BLaER1 treated with 17β-estradiol and CSF1 and Interleukin-3, amounts not matched to agents 10 nM and 100 nM (cell line): ENCODE data around the gene PRL.

Source experiments
- H3K27ac ChIP-seq, 11 experiments: shearing (Covaris generic); formaldehyde crosslinking; 2 replicates each; pipeline ENCODE4 v1.8.1; 2022
- H3K27me3 ChIP-seq, 11 experiments: shearing (Covaris generic); formaldehyde crosslinking; 2 replicates each; pipeline ENCODE4 v1.8.1; 2022
- H3K36me3 ChIP-seq, 11 experiments: shearing (Covaris generic); formaldehyde crosslinking; 2 replicates each; pipeline ENCODE4 v1.8.1; 2022
- H3K4me1 ChIP-seq, 10 experiments: shearing (Covaris generic); formaldehyde crosslinking; 2 replicates each; pipeline ENCODE4 v1.8.1; 2022
- H3K4me2 ChIP-seq, 11 experiments: shearing (Covaris generic); formaldehyde crosslinking; 2 replicates each; pipeline ENCODE4 v1.8.1; 2022
- H3K4me3 ChIP-seq, 10 experiments: shearing (Covaris generic); formaldehyde crosslinking; 2 replicates each; pipeline ENCODE4 v1.8.1; 2022
- H3K9ac ChIP-seq, 11 experiments: shearing (Covaris generic); formaldehyde crosslinking; 2 replicates each; pipeline ENCODE4 v1.8.1; 2022
- H3K9me3 ChIP-seq, 11 experiments: shearing (Covaris generic); formaldehyde crosslinking; replicated peaks in 1 of 11; 2 replicates each; pipeline ENCODE4 v1.8.1; 2022
- H4K20me1 ChIP-seq, 11 experiments: shearing (Covaris generic); formaldehyde crosslinking; 2 replicates each; pipeline ENCODE4 v1.8.1; 2022
- Cebpa-rat ChIP-seq, 11 experiments: shearing (Covaris generic); IDR thresholded peaks; 2 replicates each; pipeline ENCODE4 v1.8.1; 2022

PRL gene

DNA sequence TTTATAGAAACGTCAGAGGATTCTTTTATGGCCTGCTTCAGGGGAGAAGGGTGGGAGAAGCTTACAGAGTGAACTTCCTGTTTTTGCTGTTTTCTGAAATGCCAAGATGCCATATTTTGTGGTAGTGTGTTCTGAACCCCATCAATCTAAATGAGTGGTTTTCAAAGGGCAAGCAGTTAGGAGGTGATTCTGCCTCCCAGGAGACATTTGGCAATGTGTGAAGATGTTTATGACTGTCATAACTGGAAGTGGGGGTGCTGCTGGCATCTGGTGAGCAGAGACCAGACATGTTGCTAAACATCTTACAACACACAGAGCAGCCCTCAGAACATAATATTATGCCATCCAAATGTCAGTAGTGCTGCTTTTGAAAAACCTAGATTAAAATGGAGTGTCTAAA lies 6.0 kb upstream of the PRL start:
- H3K4me3 ChIP-seq: no peak overlapping the region
- no peaks in the 10 kb centered on the region for H4K20me1 ChIP-seq
- H3K4me1 ChIP-seq: peaks cover 0 to 16% (median 8%) of the 10 kb centered on the region in 10 experiments; a peak in 13 of 20 replicates
- H3K27me3 ChIP-seq: no peaks in the 10 kb centered on the region
- no peak overlapping the region for H3K9ac ChIP-seq
- H3K27ac ChIP-seq: peak overlapping the region in 8 of 11 experiments; percentile 40 to 67 (median 50); a peak in 16 of 22 replicates
- H3K4me2 ChIP-seq: peak overlapping the region in 9 of 11 experiments; percentile 4 to 42 (median 32); a peak in 14 of 22 replicates
- peaks cover 0 to 2% (median 0%) of the 10 kb centered on the region in 11 experiments; a peak in 1 of 22 replicates for H3K9me3 ChIP-seq
- no peaks in the 10 kb centered on the region for H3K36me3 ChIP-seq
- TF ChIP-seq Cebpa-rat (IDR thresholded peaks at IDR 0.05): peak in 5 of 11 experiments; percentile 16 to 70 (median 35); a peak in 5 of 22 replicates

GRCh38 chr6:22300273-22300998 lies 3.6 kb upstream of the PRL start:
- no peak for TF ChIP-seq Cebpa-rat (IDR thresholded peaks at IDR 0.05)

DNA sequence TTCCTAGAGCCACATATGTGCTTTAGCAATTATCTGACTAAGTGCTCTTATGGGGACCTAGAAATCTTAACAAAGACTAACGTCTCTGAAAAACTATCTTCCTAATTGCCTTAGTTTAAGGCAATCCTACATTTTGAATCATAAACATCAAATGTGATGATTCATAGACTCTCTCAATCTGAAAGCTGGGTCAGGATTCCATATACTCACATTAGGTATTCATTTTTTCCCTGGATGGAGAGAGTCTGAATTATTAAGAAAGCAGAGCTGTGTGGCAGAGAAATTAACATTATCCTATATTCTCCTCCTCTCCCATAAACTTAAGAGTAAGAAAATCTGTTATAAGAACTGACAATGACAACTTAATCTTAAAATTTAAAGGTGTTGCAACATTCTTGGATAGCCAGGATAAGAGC lies 1.6 kb upstream of the PRL start:
- H3K36me3 ChIP-seq: no peaks in the 10 kb centered on the region
- H3K4me1 ChIP-seq: peaks cover 0 to 13% (median 8%) of the 10 kb centered on the region in 10 experiments; a peak in 13 of 20 replicates
- peaks cover 0 to 9% (median 0%) of the 10 kb centered on the region in 11 experiments; a peak in 3 of 22 replicates for H3K9me3 ChIP-seq
- H4K20me1 ChIP-seq: no peaks in the 10 kb centered on the region
- no peak overlapping the region for H3K27ac ChIP-seq
- H3K27me3 ChIP-seq: no peaks in the 10 kb centered on the region
- no peak overlapping the region for H3K4me2 ChIP-seq
- no peak overlapping the region for H3K9ac ChIP-seq
- no peak for TF ChIP-seq Cebpa-rat (IDR thresholded peaks at IDR 0.05)
- no peak overlapping the region for H3K4me3 ChIP-seq

More at GRCh38 chr6:22300273-22300998, 3.6 kb upstream of the PRL start:
- Histone ChIP-seq H3K4me2 (no peak overlapping the region), H3K4me3 (no peak overlapping the region), H3K9ac (no peak overlapping the region), H3K27ac (no peak overlapping the region), H3K4me1 (peaks cover 0 to 16% (median 8%) of the 10 kb centered on the region in 10 experiments; a peak in 13 of 20 replicates), H3K27me3 (no peaks in the 10 kb centered on the region), H3K36me3 (no peaks in the 10 kb centered on the region), H4K20me1 (no peaks in the 10 kb centered on the region), H3K9me3 (no peaks in the 10 kb centered on the region)

- H3K27ac ChIP-seq: no peak overlapping the region
- H3K27me3 ChIP-seq: no peaks in the 10 kb centered on the region
- H3K9me3 ChIP-seq: peaks cover 0 to 9% (median 2%) of the 10 kb centered on the region in 11 experiments; a peak in 3 of 22 replicates
- no peak overlapping the region for H3K9ac ChIP-seq
- no peaks in the 10 kb centered on the region for H3K4me1 ChIP-seq
- TF ChIP-seq Cebpa-rat (IDR thresholded peaks at IDR 0.05): no peak
- H4K20me1 ChIP-seq: no peaks in the 10 kb centered on the region
- H3K4me2 ChIP-seq: no peak overlapping the region
- H3K36me3 ChIP-seq: no peaks in the 10 kb centered on the region
- no peak overlapping the region for H3K4me3 ChIP-seq
Observed at GRCh38 chr6:22296067-22296466, 769 bp downstream of the PRL start.

- Histone ChIP-seq H4K20me1 (no peaks in the 10 kb centered on the region), H3K4me2 (no peak overlapping the region), H3K4me3 (no peak overlapping the region), H3K36me3 (no peaks in the 10 kb centered on the region), H3K27ac (no peak overlapping the region), H3K27me3 (no peaks in the 10 kb centered on the region), H3K9me3 (peaks cover 0 to 9% (median 2%) of the 10 kb centered on the region in 11 experiments; a peak in 3 of 22 replicates), H3K9ac (no peak overlapping the region), H3K4me1 (no peaks in the 10 kb centered on the region)
- TF ChIP-seq Cebpa-rat (IDR thresholded peaks at IDR 0.05): no peak
Observed at GRCh38 chr6:22295145-22295544, 1.7 kb downstream of the PRL start.

GRCh38 chr6:22294301-22294700 lies 2.5 kb downstream of the PRL start:
- Histone ChIP-seq H3K9ac (no peak overlapping the region), H3K4me2 (no peak overlapping the region), H3K27ac (no peak overlapping the region), H3K4me3 (no peak overlapping the region), H3K27me3 (no peaks in the 10 kb centered on the region), H3K4me1 (no peaks in the 10 kb centered on the region), H3K9me3 (peaks cover 0 to 9% (median 4%) of the 10 kb centered on the region in 11 experiments; a peak in 3 of 22 replicates), H4K20me1 (no peaks in the 10 kb centered on the region), H3K36me3 (no peaks in the 10 kb centered on the region)
- TF ChIP-seq Cebpa-rat (IDR thresholded peaks at IDR 0.05): no peak

- Histone ChIP-seq H3K27ac (no peak overlapping the region), H3K4me3 (no peak overlapping the region), H3K36me3 (no peaks in the 10 kb centered on the region), H3K27me3 (no peaks in the 10 kb centered on the region), H4K20me1 (no peaks in the 10 kb centered on the region), H3K9me3 (peaks cover 0 to 10% (median 4%) of the 10 kb centered on the region in 11 experiments; a peak in 4 of 22 replicates), H3K4me2 (no peak overlapping the region), H3K9ac (no peak overlapping the region), H3K4me1 (no peaks in the 10 kb centered on the region)
- TF ChIP-seq Cebpa-rat (IDR thresholded peaks at IDR 0.05): no peak
Observed at GRCh38 chr6:22290045-22290444, 6.8 kb downstream of the PRL start.

- peaks cover 0 to 6% (median 0%) of the 10 kb centered on the region in 11 experiments; a peak in 3 of 22 replicates for H3K9me3 ChIP-seq
- no peak for TF ChIP-seq Cebpa-rat (IDR thresholded peaks at IDR 0.05)
Observed at GRCh38 chr6:22288721-22289120, 8.1 kb downstream of the PRL start.

DNA sequence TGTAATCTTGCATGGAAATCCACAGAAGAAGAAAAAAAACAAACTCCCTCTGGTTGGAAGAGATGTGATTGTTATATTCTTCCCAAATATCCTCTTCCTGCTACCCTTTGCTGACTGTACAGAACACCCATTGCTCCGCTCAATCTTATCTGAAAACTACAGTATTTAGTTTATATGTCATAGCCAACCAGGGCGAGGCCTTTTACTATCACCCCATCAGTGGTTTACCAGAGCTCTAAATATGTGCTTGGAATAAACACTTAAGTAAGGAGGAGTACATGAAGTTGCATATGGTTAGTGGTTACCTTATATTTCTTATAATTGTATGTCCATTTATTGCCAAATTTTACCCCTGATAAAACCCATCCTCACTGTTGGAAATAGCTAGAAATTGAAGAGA lies 12.2 kb downstream of the PRL start:
- TF ChIP-seq Cebpa-rat (IDR thresholded peaks at IDR 0.05): no peak
- H3K4me2 ChIP-seq: no peak overlapping the region
- H3K4me3 ChIP-seq: no peak overlapping the region
- peaks cover 0 to 14% (median 0%) of the 10 kb centered on the region in 11 experiments; a peak in 3 of 22 replicates for H3K9me3 ChIP-seq
- H4K20me1 ChIP-seq: no peaks in the 10 kb centered on the region
- H3K36me3 ChIP-seq: no peaks in the 10 kb centered on the region
- H3K4me1 ChIP-seq: peaks cover 0 to 6% (median 0%) of the 10 kb centered on the region in 10 experiments; a peak in 3 of 20 replicates
- H3K9ac ChIP-seq: no peak overlapping the region
- no peak overlapping the region for H3K27ac ChIP-seq
- no peaks in the 10 kb centered on the region for H3K27me3 ChIP-seq

More at GRCh38 chr6:22288721-22289120, 8.1 kb downstream of the PRL start:
- Histone ChIP-seq H3K36me3 (no peaks in the 10 kb centered on the region), H4K20me1 (no peaks in the 10 kb centered on the region), H3K4me1 (no peaks in the 10 kb centered on the region), H3K4me2 (no peak overlapping the region), H3K27ac (no peak overlapping the region), H3K9ac (no peak overlapping the region), H3K4me3 (no peak overlapping the region), H3K27me3 (no peaks in the 10 kb centered on the region)
